Hypothalamus (tissue), 51 donors: ENCODE results near the gene EPB41L2.
A peak's percentile ranks its signal among the peaks of the same experiment; 100 is the strongest.
"Not testable (repeated sequence)": the region's sequence is repeated elsewhere in the genome, so short reads cannot be mapped to it uniquely, and the experiment has no call there.

Experiments used
- DNase-seq, 51 donors: peaks; one replicate each; lab custom pipeline; 2025; lab: John Stamatoyannopoulos, UW

The EPB41L2 gene

GRCh38 chr6:131063028-131063763, at the start of gene EPB41L2:
EPB41L2 (minus strand) TSS chr6:131063245; CDS start chr6:130956485, 106,760 bp downstream.
- DNase-seq: peak; percentile 47 to 94 (median 82)

GRCh38 chr6:131112249-131112648, 49.2 kb upstream of the EPB41L2 start:
- DNase-seq: no peak

GRCh38 chr6:131107151-131107550, 44.1 kb upstream of the EPB41L2 start:
- DNase-seq: no peak

GRCh38 chr6:131103901-131104300, 40.9 kb upstream of the EPB41L2 start:
- DNase-seq: no peak

GRCh38 chr6:131103296-131103695, 40.3 kb upstream of the EPB41L2 start:
- no peak for DNase-seq

GRCh38 chr6:131101911-131102680, 39.1 kb upstream of the EPB41L2 start:
- no peak for DNase-seq

- DNase-seq: no peak
Observed at GRCh38 chr6:131096786-131097185, 33.7 kb upstream of the EPB41L2 start.

GRCh38 chr6:131093334-131093733, 30.3 kb upstream of the EPB41L2 start:
- DNase-seq: no peak

- not testable (repeated sequence) for DNase-seq
Observed at GRCh38 chr6:131091944-131092343, 28.9 kb upstream of the EPB41L2 start.

- DNase-seq: not testable (repeated sequence)
Observed at GRCh38 chr6:131090339-131090738, 27.3 kb upstream of the EPB41L2 start.

GRCh38 chr6:131084982-131085381, 21.9 kb upstream of the EPB41L2 start:
- no peak for DNase-seq

GRCh38 chr6:131083687-131084086, 20.6 kb upstream of the EPB41L2 start:
- no peak for DNase-seq

- DNase-seq: no peak
Observed at GRCh38 chr6:131082335-131082734, 19.3 kb upstream of the EPB41L2 start.

GRCh38 chr6:131080084-131080483, 17.0 kb upstream of the EPB41L2 start:
- DNase-seq: no peak

GRCh38 chr6:131073577-131073976, 10.5 kb upstream of the EPB41L2 start:
- DNase-seq: no peak

- no peak for DNase-seq
Observed at GRCh38 chr6:131070061-131070460, 7.0 kb upstream of the EPB41L2 start.

GRCh38 chr6:131068165-131068564, 5.1 kb upstream of the EPB41L2 start:
- no peak for DNase-seq

GRCh38 chr6:131067521-131067920, 4.5 kb upstream of the EPB41L2 start:
- DNase-seq: no peak

- DNase-seq: no peak
Observed at GRCh38 chr6:131065824-131066171, 2.8 kb upstream of the EPB41L2 start.

- no peak for DNase-seq
Observed at GRCh38 chr6:131065112-131065823, 2.2 kb upstream of the EPB41L2 start.

GRCh38 chr6:131063764-131064272, 773 bp upstream of the EPB41L2 start:
- DNase-seq: peak in 3 of 51 donors; percentile 26 to 42 (median 31)
